Calu3 (cell line): ENCODE measurements around the gene SCD. TPM values are rescaled to one million over a fixed set of nuclear protein-coding genes. Genes with fewer than 3 reads are reported as not detected.
A peak's percentile ranks its signal among the peaks of the same experiment; 100 is the strongest.
"Not testable (repeated sequence)": the region's sequence is repeated elsewhere in the genome, so short reads cannot be mapped to it uniquely, and the experiment has no call there.

Experiments used
- BruUV-seq: library from RNA; stranded (reverse); fragments of 400-500 nt; replicated peaks from 2 replicates; lab custom pipeline; 2021; lab: Mats Ljungman, UMichigan
- CTCF ChIA-PET: fragments of 300-600 bp; sonication (Branson Sonifier 250); formaldehyde crosslinking; loops from one replicate; lab custom pipeline; 2022; ENCODE audit warnings: antibody characterized with exemption; lab: Charles Lee
- DNase-seq: peaks from one replicate; pipeline ENCODE4 v3.0.0; 2022
- H3K27ac Mint-ChIP-seq: one replicate; pipeline ENCODE4 v1.8.0; 2022; ENCODE audit warnings: mixed read lengths; ENCODE audit not compliant: unreplicated experiment
- H3K27me3 Mint-ChIP-seq: one replicate; pipeline ENCODE4 v1.8.0; 2022; ENCODE audit warnings: mixed read lengths; ENCODE audit not compliant: unreplicated experiment
- H3K36me3 Mint-ChIP-seq: one replicate; pipeline ENCODE4 v1.8.0; 2022; ENCODE audit warnings: mild to moderate bottlenecking, moderate library complexity, mixed read lengths; ENCODE audit not compliant: insufficient read depth, unreplicated experiment
- H3K4me1 Mint-ChIP-seq: one replicate; pipeline ENCODE4 v1.8.0; 2022; ENCODE audit warnings: mild to moderate bottlenecking, low read depth, mixed read lengths; ENCODE audit not compliant: unreplicated experiment
- H3K4me3 Mint-ChIP-seq: one replicate; pipeline ENCODE4 v1.8.0; 2022; ENCODE audit warnings: mild to moderate bottlenecking, low read depth, moderate library complexity, mixed read lengths; ENCODE audit not compliant: unreplicated experiment
- H3K9me3 Mint-ChIP-seq: one replicate; pipeline ENCODE4 v1.8.0; 2022; ENCODE audit warnings: low read depth, mixed read lengths; ENCODE audit not compliant: unreplicated experiment
- intact Hi-C: fragments of 100-400 bp; cut with micrococcal nuclease; formaldehyde crosslinking; loops from one replicate; pipeline ENCODE4 v1.10.0; 2022; ENCODE audit not compliant: unreplicated experiment
- total RNA-seq: library from RNA; stranded (reverse); gene quantifications from 2 replicates; pipeline ENCODE4 v1.2.3, GENCODE V29; 2022
- TF ChIP-seq, protein P1 (sequence below): fragments of 200-600 bp; IDR thresholded peaks from one replicate; pipeline ENCODE4 v1.8.0; 2022; ENCODE audit warnings: antibody characterized with exemption; ENCODE audit not compliant: unreplicated experiment

SCD gene
- total RNA-seq, 1 experiment from 2014 or later = 225 TPM

DNA sequence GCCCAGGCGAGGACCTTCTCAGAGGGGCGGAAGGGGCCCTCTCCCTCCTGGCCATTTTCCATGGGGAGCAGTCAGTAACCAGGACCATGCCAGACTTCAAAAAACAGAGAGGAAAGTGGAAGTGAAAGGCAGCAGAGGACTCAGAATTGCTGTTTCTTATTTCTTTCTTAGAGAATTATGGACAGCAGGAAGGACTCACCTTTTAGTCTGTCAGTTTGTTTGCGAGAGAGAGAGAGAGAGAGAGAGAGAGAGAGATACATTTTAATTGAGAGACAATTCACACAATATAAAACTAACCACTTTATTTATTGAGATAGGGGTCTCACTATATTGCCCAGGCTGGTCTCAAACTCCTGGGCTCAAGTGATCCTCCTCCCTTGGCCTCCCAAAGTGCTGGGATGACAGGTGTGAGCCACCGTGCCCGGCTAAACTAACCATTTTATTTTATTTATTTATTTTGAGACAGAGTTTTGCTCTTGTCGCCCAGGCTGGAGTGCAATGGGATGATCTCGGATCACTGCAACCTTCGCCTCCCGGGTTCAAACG is 24.5 kb downstream of the SCD start:
- H3K27me3 Mint-ChIP-seq = no peaks in the 10 kb centered on the region
- intact Hi-C loops = loop anchor here (2.0 kb wide), 1 partner anchor 25 kb away; the partner anchor contains the start of gene SCD
- no peak for DNase-seq
- TF ChIP-seq, protein P1, sequence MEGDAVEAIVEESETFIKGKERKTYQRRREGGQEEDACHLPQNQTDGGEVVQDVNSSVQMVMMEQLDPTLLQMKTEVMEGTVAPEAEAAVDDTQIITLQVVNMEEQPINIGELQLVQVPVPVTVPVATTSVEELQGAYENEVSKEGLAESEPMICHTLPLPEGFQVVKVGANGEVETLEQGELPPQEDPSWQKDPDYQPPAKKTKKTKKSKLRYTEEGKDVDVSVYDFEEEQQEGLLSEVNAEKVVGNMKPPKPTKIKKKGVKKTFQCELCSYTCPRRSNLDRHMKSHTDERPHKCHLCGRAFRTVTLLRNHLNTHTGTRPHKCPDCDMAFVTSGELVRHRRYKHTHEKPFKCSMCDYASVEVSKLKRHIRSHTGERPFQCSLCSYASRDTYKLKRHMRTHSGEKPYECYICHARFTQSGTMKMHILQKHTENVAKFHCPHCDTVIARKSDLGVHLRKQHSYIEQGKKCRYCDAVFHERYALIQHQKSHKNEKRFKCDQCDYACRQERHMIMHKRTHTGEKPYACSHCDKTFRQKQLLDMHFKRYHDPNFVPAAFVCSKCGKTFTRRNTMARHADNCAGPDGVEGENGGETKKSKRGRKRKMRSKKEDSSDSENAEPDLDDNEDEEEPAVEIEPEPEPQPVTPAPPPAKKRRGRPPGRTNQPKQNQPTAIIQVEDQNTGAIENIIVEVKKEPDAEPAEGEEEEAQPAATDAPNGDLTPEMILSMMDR = no peak
- peaks cover 11% of the 10 kb centered on the region for H3K36me3 Mint-ChIP-seq
- peak overlapping the region; percentile 65 for H3K4me3 Mint-ChIP-seq
- BruUV-seq = no TSS peak
- CTCF ChIA-PET = interaction anchor here (0.8 to 1.6 kb wide), 3 partner anchors 25 to 149 kb away, joined by 3 to 12 read pairs (median 3); partner anchors contain the start of gene SCD
- peaks cover 8% of the 10 kb centered on the region for H3K4me1 Mint-ChIP-seq
- H3K27ac Mint-ChIP-seq = peak overlapping the region; percentile 88
- H3K9me3 Mint-ChIP-seq = no peaks in the 10 kb centered on the region

DNA sequence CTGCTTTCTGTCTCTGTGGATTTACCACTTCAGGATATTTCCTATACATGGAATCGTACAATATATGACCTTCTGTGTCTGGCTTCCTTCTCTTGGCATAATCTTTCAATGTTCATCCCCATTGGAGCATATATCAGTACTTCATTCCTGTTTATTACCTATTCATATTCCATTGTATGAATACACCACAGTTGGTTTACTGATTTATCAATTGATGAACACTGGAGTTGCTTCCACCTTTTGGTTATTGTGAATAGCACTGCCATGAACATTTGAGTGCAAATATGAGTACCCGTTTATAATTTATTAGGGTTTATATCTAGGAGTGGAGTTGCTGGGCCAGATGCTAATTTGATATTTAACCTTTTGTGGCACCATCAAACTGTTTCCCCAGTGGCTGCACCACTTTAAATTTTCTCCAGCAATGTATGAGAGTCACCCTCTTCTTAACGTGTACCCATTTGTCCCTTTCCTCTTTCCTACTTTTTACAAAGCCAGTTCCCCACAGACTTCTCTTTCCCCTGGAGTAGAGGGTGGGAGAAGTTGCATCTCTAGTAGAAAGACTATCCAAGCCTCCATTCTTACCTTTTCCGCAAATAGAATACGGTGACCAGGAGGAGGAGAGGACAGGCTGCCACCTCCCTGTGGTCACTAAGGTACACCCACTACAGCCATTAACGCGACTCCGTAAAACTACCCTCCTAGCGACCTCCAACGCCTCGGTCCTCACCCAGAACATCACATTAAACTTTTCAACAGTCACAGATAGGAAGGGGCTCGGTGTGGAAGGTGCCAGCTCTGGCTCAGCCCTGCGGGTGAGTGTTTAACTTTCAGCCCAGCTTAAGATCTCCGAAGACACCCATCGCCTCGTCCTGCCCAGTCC is 25.6 kb downstream of the SCD start:
- Mint-ChIP-seq H3K27me3 (no peaks in the 10 kb centered on the region), H3K4me3 (no peak overlapping the region), H3K4me1 (no peaks in the 10 kb centered on the region), H3K27ac (no peak overlapping the region), H3K9me3 (no peaks in the 10 kb centered on the region), H3K36me3 (peaks cover 11% of the 10 kb centered on the region)
- TF ChIP-seq, protein P1 = no peak
- BruUV-seq = TSS peak; percentile 87
- DNase-seq = no peak
- intact Hi-C loops = loop anchor here (2.0 kb wide), 1 partner anchor 26 kb away; the partner anchor contains the start of gene SCD
- CTCF ChIA-PET = interaction anchor here (0.7 to 1.7 kb wide), 6 partner anchors 9 to 693 kb away, joined by 3 to 8 read pairs (median 3); no protein-coding TSS in a partner anchor

DNA sequence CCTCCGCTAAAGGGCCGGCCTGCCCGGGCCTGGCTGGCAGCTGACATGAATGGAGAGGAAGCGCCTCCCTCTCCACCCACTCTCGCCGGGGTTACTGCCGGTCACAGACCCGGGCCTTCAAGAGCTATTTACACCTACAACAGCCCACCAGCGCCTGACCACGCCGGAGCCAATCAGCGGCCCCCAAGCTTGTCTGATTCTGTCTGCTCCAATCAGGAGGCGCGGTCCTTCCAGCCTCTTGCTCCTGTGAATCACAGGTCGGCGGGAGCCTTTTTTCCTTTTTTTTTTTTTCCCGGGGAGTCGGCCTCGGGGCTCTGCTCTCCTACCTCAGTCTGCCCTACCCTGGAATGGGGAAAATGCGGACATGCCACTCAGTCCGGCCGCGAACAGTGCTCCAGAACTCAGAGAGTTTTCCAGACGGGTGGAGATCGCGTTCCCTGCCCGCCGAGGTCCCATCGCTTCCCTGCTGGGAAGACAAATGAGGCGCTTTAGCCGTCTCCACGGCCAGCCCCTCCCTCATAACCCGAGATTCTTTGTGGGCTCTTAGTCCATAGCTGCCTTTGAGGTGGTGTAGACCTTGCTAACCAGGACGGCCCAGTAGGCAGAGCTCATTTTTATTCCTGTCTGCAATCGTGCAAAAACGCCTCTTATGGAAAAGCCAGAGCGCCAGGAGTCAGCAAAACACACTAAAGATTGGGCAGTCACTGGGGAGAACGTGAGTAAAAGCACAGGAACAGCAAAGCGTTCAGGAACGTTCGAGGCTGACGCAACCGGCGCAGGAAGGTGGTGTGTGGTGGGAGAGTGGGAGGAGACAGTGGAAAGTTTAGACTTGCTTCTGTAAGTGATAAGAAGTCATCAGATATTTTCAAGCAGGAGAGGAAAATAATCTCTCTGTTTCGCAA is 26.5 kb downstream of the SCD start:
- Mint-ChIP-seq H3K36me3 (peaks cover 11% of the 10 kb centered on the region), H3K4me3 (no peak overlapping the region), H3K9me3 (no peaks in the 10 kb centered on the region), H3K27me3 (no peaks in the 10 kb centered on the region), H3K27ac (no peak overlapping the region), H3K4me1 (no peaks in the 10 kb centered on the region)
- peak; percentile 94 for DNase-seq
- TF ChIP-seq, protein P1 = no peak
- CTCF ChIA-PET = interaction anchor here (0.7 to 1.7 kb wide), 6 partner anchors 10 to 692 kb away, joined by 3 to 8 read pairs (median 3); no protein-coding TSS in a partner anchor
- intact Hi-C loops = loop anchor here (2.0 kb wide), 1 partner anchor 27 kb away; the partner anchor contains the start of gene SCD
- BruUV-seq = TSS peak; percentile 92

DNA sequence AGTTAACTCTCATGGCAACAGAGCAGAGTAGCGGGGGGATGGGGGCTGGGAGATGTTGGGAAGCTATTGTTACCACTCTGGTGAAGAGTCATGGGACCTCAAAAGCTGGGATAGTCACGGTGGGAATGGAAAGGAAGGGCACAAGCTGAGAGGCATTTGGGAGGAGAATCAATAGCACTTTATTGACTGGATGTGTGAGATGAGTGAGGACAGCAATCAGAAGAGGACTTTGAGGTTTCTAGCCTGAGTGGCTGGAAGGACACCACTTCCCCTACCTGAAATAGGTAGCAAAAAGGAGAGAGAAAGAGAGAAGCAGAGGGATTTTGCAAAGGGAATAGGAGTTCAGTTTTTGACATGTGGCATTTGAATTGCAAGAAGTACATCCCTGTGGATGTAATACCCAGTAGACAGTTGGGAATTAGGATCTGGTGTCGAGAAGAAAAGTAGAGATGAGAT is 27.2 kb downstream of the SCD start:
- BruUV-seq = no TSS peak
- no peak for DNase-seq
- no peak overlapping the region for H3K27ac Mint-ChIP-seq
- CTCF ChIA-PET = interaction anchor here (0.7 to 1.7 kb wide), 2 partner anchors 28 to 79 kb away, joined by 4 to 8 read pairs; no protein-coding TSS in a partner anchor
- no peaks in the 10 kb centered on the region for H3K4me1 Mint-ChIP-seq
- H3K36me3 Mint-ChIP-seq = peaks cover 11% of the 10 kb centered on the region
- intact Hi-C loops = no loop called here
- no peaks in the 10 kb centered on the region for H3K27me3 Mint-ChIP-seq
- TF ChIP-seq, protein P1 = no peak
- H3K4me3 Mint-ChIP-seq = no peak overlapping the region
- no peaks in the 10 kb centered on the region for H3K9me3 Mint-ChIP-seq

DNA sequence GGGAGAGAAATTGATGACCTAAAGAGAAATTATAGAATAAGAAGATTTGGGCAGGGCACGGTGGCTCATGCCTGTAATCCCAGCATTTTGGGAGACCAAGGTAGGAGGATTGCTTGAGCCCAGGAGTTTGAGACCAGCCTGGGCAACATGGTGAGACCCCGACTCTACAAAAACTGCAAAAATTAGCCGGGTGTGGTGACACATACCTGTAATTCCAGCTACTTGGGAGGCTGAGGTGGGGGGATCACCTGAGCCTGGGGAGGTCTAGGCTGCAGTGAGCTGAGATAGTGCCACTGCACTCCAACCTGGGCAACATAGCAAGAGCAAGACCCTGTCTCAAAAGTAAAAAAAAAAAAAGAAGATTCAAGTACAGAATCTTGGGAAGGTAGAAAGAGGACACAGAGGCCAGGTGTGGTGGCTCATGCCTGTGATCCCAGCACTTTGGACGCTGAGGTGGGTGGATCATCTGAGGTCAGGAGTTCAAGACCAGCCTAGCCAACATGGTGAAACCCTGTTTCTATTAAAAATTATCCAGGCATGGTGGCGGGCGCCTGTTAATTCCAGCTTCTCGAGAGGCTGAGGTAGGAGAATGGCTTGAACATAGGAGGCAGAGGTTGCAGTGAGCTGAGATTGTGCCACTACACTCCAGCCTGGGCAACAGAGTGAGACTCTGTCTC is 27.8 kb downstream of the SCD start:
- H3K9me3 Mint-ChIP-seq, H3K4me1 Mint-ChIP-seq, BruUV-seq, H3K27ac Mint-ChIP-seq, intact Hi-C loops, H3K4me3 Mint-ChIP-seq, H3K27me3 Mint-ChIP-seq: not testable (repeated sequence)
- H3K36me3 Mint-ChIP-seq = peaks cover 11% of the 10 kb centered on the region
- CTCF ChIA-PET = interaction anchor here (0.7 kb wide), 1 partner anchor 78 kb away, joined by 4 read pairs; no protein-coding TSS in a partner anchor
- DNase-seq = peak; percentile 8
